ENCODE data around the gene TGFBI.

TGFBI gene

GRCh38 chr5:136055612-136056309 lies 27.0 kb downstream of the TGFBI start:
- H3K27me3 ChIP-seq (replicated peaks; ENCODE audit: control insufficient read depth, insufficient read depth, low read length): peaks cover 4% of the 10 kb centered on the region
- no peak for DNase-seq (ENCODE audit: extremely low read depth, insufficient read length)
- no peak for TF ChIP-seq CTCF (IDR thresholded peaks at IDR 0.05; ENCODE audit: insufficient read depth, low read length, poor library complexity, severe bottlenecking)
- no peaks in the 10 kb centered on the region for H3K36me3 ChIP-seq (ENCODE audit: control insufficient read depth, insufficient read depth, low read length)
- H3K4me3 ChIP-seq (replicated peaks; ENCODE audit: low read depth, low read length): no peak overlapping the region

DNA sequence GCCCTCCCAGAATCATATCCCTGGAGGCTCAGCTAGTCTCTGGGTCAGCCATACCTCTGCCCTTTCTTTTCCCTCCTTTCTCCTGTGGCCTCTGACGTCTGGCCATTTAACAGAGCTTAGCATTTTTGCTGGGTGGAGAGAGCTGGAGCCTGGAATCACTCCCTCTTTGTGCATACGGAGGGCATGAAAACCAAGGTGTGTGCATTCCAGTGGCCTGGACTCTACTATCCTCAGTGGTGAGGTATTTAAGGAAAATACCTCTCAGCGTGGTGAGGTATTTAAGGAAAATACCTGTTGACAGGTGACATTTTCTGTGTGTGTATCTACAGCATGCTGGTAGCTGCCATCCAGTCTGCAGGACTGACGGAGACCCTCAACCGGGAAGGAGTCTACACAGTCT lies 27.5 kb downstream of the TGFBI start:
- TF ChIP-seq CTCF (IDR thresholded peaks at IDR 0.05; ENCODE audit: insufficient read depth, low read length, poor library complexity, severe bottlenecking): no peak
- H3K36me3 ChIP-seq (ENCODE audit: control insufficient read depth, insufficient read depth, low read length): no peaks in the 10 kb centered on the region

DNA sequence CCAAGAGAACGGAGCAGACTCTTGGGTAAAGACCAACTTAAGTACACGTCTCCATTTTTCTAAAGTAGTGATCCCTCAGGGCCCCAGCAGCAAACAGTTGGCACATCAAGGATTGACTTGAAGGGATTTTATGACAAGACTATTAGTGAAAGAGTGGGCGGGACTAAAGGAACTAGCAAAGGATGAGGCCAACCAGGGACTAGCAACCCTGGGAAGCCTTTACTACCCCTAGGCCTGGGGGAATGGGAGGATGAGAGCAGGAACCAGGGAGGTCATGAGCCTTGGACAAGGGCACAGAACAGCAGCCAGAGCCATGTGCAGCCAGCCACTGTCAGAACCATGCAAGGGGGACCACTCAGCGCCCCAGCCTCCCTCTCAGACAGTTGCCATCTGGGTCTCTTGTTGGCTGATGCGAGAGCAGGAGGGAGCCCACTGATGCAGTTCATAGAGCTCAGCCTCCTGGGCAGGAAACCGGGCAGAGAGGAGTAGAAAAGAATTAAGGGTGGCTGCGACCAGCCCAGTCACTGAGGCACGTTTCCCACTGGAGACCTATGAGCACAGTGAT lies 28.1 kb downstream of the TGFBI start:
- TF ChIP-seq CTCF (IDR thresholded peaks at IDR 0.05; ENCODE audit: insufficient read depth, low read length, poor library complexity, severe bottlenecking): no peak
- H3K27me3 ChIP-seq (replicated peaks; ENCODE audit: control insufficient read depth, insufficient read depth, low read length): peaks cover 4% of the 10 kb centered on the region
- no peak for DNase-seq (ENCODE audit: extremely low read depth, insufficient read length)
- H3K4me3 ChIP-seq (replicated peaks; ENCODE audit: low read depth, low read length): no peak overlapping the region
- no peaks in the 10 kb centered on the region for H3K36me3 ChIP-seq (ENCODE audit: control insufficient read depth, insufficient read depth, low read length)

More for the DNA sequence above, 27.5 kb downstream of the TGFBI start:
- DNase-seq (ENCODE audit: extremely low read depth, insufficient read length): no peak
- Histone ChIP-seq H3K27me3 (replicated peaks; ENCODE audit: control insufficient read depth, insufficient read depth, low read length) (peaks cover 4% of the 10 kb centered on the region), H3K4me3 (replicated peaks; ENCODE audit: low read depth, low read length) (no peak overlapping the region)

- H3K36me3 ChIP-seq (ENCODE audit: control insufficient read depth, insufficient read depth, low read length): no peaks in the 10 kb centered on the region
Observed at GRCh38 chr5:136057401-136058038, 28.7 kb downstream of the TGFBI start.

More at GRCh38 chr5:136057401-136058038, 28.7 kb downstream of the TGFBI start:
- Histone ChIP-seq H3K27me3 (replicated peaks; ENCODE audit: control insufficient read depth, insufficient read depth, low read length) (peaks cover 4% of the 10 kb centered on the region), H3K4me3 (replicated peaks; ENCODE audit: low read depth, low read length) (no peak overlapping the region)
- TF ChIP-seq CTCF (IDR thresholded peaks at IDR 0.05; ENCODE audit: insufficient read depth, low read length, poor library complexity, severe bottlenecking): no peak
- DNase-seq (ENCODE audit: extremely low read depth, insufficient read length): no peak

All from GM06990 (cell line).